ENCODE measurements around the gene THBS1. TPM values are rescaled to one million over a fixed set of nuclear protein-coding genes. Genes with fewer than 3 reads are reported as not detected.

Gene THBS1
- total RNA-seq, 2 experiments from 2014 or later, result 0.34 to 0.89 TPM

- POLR2A ChIA-PET, result interaction anchor here (1.6 kb wide), 1 partner anchor 17 kb away, joined by 6 read pairs; no protein-coding TSS in a partner anchor
- CTCF ChIA-PET, result interaction anchor here (1.5 kb wide), 1 partner anchor 17 kb away, joined by 4 read pairs; no protein-coding TSS in a partner anchor
Observed at GRCh38 chr15:39624806-39625205, 43.9 kb downstream of the THBS1 start.

GRCh38 chr15:39625451-39625850, 44.6 kb downstream of the THBS1 start:
- CTCF ChIA-PET, result no interaction called here
- POLR2A ChIA-PET, result interaction anchor here (1.6 kb wide), 1 partner anchor 16 kb away, joined by 6 read pairs; no protein-coding TSS in a partner anchor

- POLR2A ChIA-PET, result interaction anchor here (1.6 kb wide), 1 partner anchor 15 kb away, joined by 6 read pairs; no protein-coding TSS in a partner anchor
- CTCF ChIA-PET, result no interaction called here
Observed at GRCh38 chr15:39625856-39626255, 45.0 kb downstream of the THBS1 start.

GRCh38 chr15:39627451-39628143, 46.7 kb downstream of the THBS1 start:
- CTCF ChIA-PET, result no interaction called here
- POLR2A ChIA-PET, result no interaction called here

GRCh38 chr15:39628144-39628508, 47.2 kb downstream of the THBS1 start:
- ChIA-PET POLR2A (no interaction called here), CTCF (interaction anchor here (1.5 kb wide), 1 partner anchor 16 kb away, joined by 3 read pairs; no protein-coding TSS in a partner anchor)

GRCh38 chr15:39628546-39629257, 47.8 kb downstream of the THBS1 start:
- CTCF ChIA-PET, result interaction anchor here (0.8 to 1.5 kb wide), 2 partner anchors 15 to 938 kb away, joined by 3 read pairs; no protein-coding TSS in a partner anchor
- POLR2A ChIA-PET, result no interaction called here

GRCh38 chr15:39629371-39629770, 48.5 kb downstream of the THBS1 start:
- ChIA-PET CTCF (interaction anchor here (0.8 to 1.5 kb wide), 3 partner anchors 10 to 939 kb away, joined by 3 to 4 read pairs (median 3); no protein-coding TSS in a partner anchor), POLR2A (no interaction called here)

GRCh38 chr15:39629906-39630305, 49.0 kb downstream of the THBS1 start:
- ChIA-PET CTCF (interaction anchor here (1.2 kb wide), 1 partner anchor 9 kb away, joined by 4 read pairs; no protein-coding TSS in a partner anchor), POLR2A (no interaction called here)

- ChIA-PET CTCF (interaction anchor here (0.6 to 0.8 kb wide), 2 partner anchors 51 to 191 kb away, joined by 3 to 4 read pairs; no protein-coding TSS in a partner anchor), POLR2A (no interaction called here)
Observed at GRCh38 chr15:39631357-39631756, 50.5 kb downstream of the THBS1 start.

- ChIA-PET CTCF (no interaction called here), POLR2A (no interaction called here)
Observed at GRCh38 chr15:39638041-39638440, 57.2 kb downstream of the THBS1 start.

GRCh38 chr15:39639037-39639436, 58.2 kb downstream of the THBS1 start:
- ChIA-PET CTCF (interaction anchor here (1.4 kb wide), 1 partner anchor 9 kb away, joined by 4 read pairs; no protein-coding TSS in a partner anchor), POLR2A (interaction anchor here (0.7 kb wide), 1 partner anchor 16 kb away, joined by 4 read pairs; no protein-coding TSS in a partner anchor)

GRCh38 chr15:39640665-39641064, 59.8 kb downstream of the THBS1 start:
- ChIA-PET POLR2A (interaction anchor here (1.5 kb wide), 2 partner anchors 15 to 17 kb away, joined by 6 read pairs; no protein-coding TSS in a partner anchor), CTCF (interaction anchor here (0.7 kb wide), 1 partner anchor 122 kb away, joined by 4 read pairs; no protein-coding TSS in a partner anchor)

GRCh38 chr15:39641191-39641889, 60.5 kb downstream of the THBS1 start:
- ChIA-PET CTCF (interaction anchor here (1.2 kb wide), 1 partner anchor 17 kb away, joined by 4 read pairs; no protein-coding TSS in a partner anchor), POLR2A (interaction anchor here (1.5 kb wide), 2 partner anchors 16 to 18 kb away, joined by 6 read pairs; no protein-coding TSS in a partner anchor)

- ChIA-PET POLR2A (interaction anchor here (1.5 kb wide), 2 partner anchors 17 to 19 kb away, joined by 6 read pairs; no protein-coding TSS in a partner anchor), CTCF (interaction anchor here (1.2 kb wide), 1 partner anchor 18 kb away, joined by 4 read pairs; no protein-coding TSS in a partner anchor)
Observed at GRCh38 chr15:39642011-39642640, 61.2 kb downstream of the THBS1 start.

GRCh38 chr15:39643727-39644126, 62.8 kb downstream of the THBS1 start:
- CTCF ChIA-PET, result interaction anchor here (1.6 kb wide), 1 partner anchor 15 kb away, joined by 3 read pairs; no protein-coding TSS in a partner anchor
- POLR2A ChIA-PET, result no interaction called here

GRCh38 chr15:39644136-39644535, 63.3 kb downstream of the THBS1 start:
- POLR2A ChIA-PET, result no interaction called here

GRCh38 chr15:39645138-39645975, 64.5 kb downstream of the THBS1 start:
- CTCF ChIA-PET, result interaction anchor here (1.0 kb wide), 1 partner anchor 65 kb away, joined by 3 read pairs; no protein-coding TSS in a partner anchor

More at GRCh38 chr15:39644136-39644535, 63.3 kb downstream of the THBS1 start:
- CTCF ChIA-PET, result interaction anchor here (1.0 to 1.6 kb wide), 2 partner anchors 15 to 64 kb away, joined by 3 read pairs; no protein-coding TSS in a partner anchor

GRCh38 chr15:39645976-39646257, 65.0 kb downstream of the THBS1 start:
- ChIA-PET POLR2A (no interaction called here), CTCF (no interaction called here)

More at GRCh38 chr15:39645138-39645975, 64.5 kb downstream of the THBS1 start:
- POLR2A ChIA-PET, result no interaction called here

Measured in activated CD8-positive, alpha-beta memory T cell treated with anti-CD3 and anti-CD28 coated beads for 36 hours (primary cell).